Loucy (cell line): ENCODE measurements around the gene EIF4G3.

Source experiments
- EZH2phosphoT487 ChIP-seq: fragments of 200-600 bp; IDR thresholded peaks from 2 replicates; pipeline ENCODE4 v1.6.1; 2018; ENCODE audit warnings: antibody characterized with exemption, mild to moderate bottlenecking, moderate library complexity, borderline replicate concordance
- TF ChIP-seq, protein P1 (sequence below): fragments of 200-600 bp; sonication (generic); conservative IDR thresholded peaks from 2 replicates; pipeline ENCODE4 v1.5.1; 2014; ENCODE audit warnings: mild to moderate bottlenecking, antibody characterized with exemption, low read length

DNA sequence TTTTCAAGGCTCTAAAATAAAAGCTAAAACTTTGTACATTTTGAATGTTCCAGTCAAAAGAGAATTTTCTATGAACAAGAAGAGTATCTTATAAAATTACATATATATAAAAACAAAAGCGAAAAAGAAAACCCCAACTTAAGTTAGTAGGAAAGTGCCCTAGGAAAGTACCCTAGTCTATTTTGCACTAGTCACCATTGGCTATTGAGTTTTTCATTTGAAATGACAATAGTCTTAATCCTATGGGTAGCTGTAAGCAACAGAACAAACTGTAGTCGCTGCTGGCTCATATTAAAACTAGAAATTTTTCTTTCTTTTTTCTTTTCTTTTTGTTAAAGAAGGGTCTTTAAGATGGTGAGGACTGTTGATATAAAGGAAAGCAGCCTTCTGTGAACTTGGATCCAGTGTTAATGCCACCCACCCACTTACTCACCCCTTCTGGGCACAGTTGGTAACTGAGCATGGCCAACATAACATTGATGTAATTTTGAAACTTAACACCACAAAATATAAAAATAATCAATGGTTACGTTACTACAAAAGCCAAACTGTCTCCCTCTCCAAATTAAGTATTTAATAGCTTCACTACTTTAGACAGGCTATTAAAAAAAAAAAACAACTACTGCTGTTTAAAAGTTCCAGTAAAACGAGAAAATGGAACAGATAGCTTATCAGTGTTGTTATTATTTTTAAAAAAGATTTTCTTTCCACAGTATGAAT is 177.0 kb downstream of the EIF4G3 start:
- TF ChIP-seq, protein P1, sequence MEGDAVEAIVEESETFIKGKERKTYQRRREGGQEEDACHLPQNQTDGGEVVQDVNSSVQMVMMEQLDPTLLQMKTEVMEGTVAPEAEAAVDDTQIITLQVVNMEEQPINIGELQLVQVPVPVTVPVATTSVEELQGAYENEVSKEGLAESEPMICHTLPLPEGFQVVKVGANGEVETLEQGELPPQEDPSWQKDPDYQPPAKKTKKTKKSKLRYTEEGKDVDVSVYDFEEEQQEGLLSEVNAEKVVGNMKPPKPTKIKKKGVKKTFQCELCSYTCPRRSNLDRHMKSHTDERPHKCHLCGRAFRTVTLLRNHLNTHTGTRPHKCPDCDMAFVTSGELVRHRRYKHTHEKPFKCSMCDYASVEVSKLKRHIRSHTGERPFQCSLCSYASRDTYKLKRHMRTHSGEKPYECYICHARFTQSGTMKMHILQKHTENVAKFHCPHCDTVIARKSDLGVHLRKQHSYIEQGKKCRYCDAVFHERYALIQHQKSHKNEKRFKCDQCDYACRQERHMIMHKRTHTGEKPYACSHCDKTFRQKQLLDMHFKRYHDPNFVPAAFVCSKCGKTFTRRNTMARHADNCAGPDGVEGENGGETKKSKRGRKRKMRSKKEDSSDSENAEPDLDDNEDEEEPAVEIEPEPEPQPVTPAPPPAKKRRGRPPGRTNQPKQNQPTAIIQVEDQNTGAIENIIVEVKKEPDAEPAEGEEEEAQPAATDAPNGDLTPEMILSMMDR = no peak
- TF ChIP-seq EZH2phosphoT487 = no peak
